Mammary epithelial cell (primary cell): ENCODE data around the gene MBNL2.

Experiments used
- EZH2 ChIP-seq: IDR thresholded peaks from 2 replicates; pipeline ENCODE4 v1.6.1; 2012; ENCODE audit warnings: low read length, inconsistent platforms, borderline replicate concordance
- TF ChIP-seq, protein P1 (sequence below), 2 donors: IDR thresholded peaks in 1 of 2; conservative IDR thresholded peaks in 1 of 2; 2 replicates each; pipeline ENCODE4 v1.5.1; 2011 to 2012; ENCODE audit warnings: inconsistent platforms in 2 of 2, low read length in 2 of 2, mild to moderate bottlenecking in 2 of 2, control low read depth in 1 of 2, low read depth in 1 of 2; ENCODE audit not compliant: insufficient read depth in 1 of 2; ENCODE audit errors: extremely low read depth in 1 of 2

DNA sequence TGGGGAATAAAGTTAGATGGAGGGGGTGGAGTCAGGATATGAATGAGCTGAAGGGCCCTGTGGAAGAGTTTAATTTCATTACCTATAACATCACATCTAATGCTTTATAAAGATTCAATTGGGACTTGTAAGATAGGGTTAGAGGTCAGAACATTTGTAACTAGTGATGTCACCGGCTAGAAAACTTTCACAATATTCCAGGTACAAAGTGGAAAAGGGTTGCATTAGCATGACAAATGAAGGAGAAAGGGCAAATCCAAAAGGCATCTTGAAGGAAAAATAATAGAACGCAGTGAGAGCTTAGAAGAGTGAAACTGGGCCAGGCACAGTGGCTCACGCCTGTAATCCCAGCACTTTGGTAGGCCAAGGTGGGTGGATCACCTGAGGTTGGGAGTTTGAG is 7.6 kb downstream of the MBNL2 start:
- TF ChIP-seq, protein P1, sequence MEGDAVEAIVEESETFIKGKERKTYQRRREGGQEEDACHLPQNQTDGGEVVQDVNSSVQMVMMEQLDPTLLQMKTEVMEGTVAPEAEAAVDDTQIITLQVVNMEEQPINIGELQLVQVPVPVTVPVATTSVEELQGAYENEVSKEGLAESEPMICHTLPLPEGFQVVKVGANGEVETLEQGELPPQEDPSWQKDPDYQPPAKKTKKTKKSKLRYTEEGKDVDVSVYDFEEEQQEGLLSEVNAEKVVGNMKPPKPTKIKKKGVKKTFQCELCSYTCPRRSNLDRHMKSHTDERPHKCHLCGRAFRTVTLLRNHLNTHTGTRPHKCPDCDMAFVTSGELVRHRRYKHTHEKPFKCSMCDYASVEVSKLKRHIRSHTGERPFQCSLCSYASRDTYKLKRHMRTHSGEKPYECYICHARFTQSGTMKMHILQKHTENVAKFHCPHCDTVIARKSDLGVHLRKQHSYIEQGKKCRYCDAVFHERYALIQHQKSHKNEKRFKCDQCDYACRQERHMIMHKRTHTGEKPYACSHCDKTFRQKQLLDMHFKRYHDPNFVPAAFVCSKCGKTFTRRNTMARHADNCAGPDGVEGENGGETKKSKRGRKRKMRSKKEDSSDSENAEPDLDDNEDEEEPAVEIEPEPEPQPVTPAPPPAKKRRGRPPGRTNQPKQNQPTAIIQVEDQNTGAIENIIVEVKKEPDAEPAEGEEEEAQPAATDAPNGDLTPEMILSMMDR (conservative IDR thresholded peaks at IDR 0.05 in 1 of 2, IDR thresholded peaks at IDR 0.05 in 1 of 2; ENCODE audit: extremely low read depth in 1 of 2, insufficient read depth in 1 of 2, low read depth in 1 of 2, low read length in 2 of 2): no peak
- no peak for TF ChIP-seq EZH2
